Fibroblast of mammary gland (primary cell): ENCODE measurements around the gene GADL1.

Source experiments
- DNase-seq: peaks from one replicate; pipeline ENCODE4 v3.0.0-alpha.2; 2010; ENCODE audit warnings: low read depth
- H3K4me3 ChIP-seq: 2 replicates; pipeline ENCODE4 v1.5.1; 2011; ENCODE audit warnings: low read depth, mild to moderate bottlenecking, low read length, moderate library complexity; ENCODE audit not compliant: control insufficient read depth
- TF ChIP-seq, protein P1 (sequence below): conservative IDR thresholded peaks from 2 replicates; pipeline ENCODE4 v1.5.1; 2011; ENCODE audit warnings: low read depth, low read length, inconsistent platforms; ENCODE audit not compliant: control insufficient read depth, insufficient read depth

The GADL1 gene

DNA sequence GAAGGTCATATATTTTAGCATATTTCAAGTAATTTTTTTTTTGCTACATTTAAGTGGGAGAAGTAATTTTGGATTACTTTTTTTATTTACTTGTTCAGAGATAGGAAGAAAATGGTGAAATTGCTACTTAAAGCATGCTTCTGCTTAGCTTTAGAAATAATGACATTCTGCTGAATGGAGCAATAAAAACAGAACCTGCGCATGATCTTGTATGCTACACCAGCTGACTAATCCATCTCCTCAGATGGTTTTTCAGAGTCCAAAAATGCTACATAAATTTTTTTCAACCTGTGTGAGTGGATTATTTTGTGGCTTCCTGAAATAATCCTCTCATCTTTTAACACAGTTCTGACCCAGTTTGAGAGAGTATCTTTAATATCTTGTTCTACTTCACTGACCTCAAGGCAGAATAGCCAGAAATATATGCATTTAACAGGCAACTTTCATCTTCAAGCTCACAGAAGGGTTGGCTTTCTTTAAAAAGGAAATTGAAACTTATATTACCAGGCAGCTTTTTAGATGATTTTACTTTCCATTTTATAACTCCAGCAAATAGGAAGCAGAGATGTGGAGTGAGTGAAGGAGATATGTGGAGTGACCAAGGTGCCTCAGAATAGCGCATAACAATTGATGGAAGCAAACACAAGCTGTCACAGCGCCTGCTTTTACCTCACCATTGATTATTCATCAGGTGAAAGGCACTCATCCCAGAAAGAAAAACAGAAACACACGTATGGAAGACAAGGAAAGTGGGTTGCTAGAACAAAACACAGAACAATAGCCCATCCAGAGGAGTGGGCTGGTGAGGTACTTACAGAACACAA lies 151.5 kb downstream of the GADL1 start:
- TF ChIP-seq, protein P1, sequence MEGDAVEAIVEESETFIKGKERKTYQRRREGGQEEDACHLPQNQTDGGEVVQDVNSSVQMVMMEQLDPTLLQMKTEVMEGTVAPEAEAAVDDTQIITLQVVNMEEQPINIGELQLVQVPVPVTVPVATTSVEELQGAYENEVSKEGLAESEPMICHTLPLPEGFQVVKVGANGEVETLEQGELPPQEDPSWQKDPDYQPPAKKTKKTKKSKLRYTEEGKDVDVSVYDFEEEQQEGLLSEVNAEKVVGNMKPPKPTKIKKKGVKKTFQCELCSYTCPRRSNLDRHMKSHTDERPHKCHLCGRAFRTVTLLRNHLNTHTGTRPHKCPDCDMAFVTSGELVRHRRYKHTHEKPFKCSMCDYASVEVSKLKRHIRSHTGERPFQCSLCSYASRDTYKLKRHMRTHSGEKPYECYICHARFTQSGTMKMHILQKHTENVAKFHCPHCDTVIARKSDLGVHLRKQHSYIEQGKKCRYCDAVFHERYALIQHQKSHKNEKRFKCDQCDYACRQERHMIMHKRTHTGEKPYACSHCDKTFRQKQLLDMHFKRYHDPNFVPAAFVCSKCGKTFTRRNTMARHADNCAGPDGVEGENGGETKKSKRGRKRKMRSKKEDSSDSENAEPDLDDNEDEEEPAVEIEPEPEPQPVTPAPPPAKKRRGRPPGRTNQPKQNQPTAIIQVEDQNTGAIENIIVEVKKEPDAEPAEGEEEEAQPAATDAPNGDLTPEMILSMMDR: no peak
- no peak overlapping the region for H3K4me3 ChIP-seq
- no peak for DNase-seq

DNA sequence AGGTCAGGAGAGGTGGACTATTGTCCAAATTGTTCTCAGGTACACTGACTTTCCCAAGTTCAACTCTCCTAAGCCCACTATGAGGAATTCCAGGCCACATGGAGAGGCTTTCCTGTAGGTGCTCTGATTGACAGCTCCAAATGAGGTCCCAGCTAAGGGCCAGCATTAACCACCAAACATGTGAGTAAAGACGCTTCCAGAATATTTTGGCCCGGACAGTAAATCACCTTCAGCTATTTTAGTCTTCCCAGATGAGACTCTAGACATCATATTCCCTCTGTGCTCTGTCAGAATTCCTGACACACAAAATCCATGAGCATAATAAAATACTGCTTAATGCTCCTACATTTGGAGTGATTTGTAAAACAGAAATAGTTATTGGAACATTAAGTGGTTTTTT lies 152.6 kb downstream of the GADL1 start:
- TF ChIP-seq, protein P1: no peak
- DNase-seq: no peak
- H3K4me3 ChIP-seq: no peak overlapping the region

DNA sequence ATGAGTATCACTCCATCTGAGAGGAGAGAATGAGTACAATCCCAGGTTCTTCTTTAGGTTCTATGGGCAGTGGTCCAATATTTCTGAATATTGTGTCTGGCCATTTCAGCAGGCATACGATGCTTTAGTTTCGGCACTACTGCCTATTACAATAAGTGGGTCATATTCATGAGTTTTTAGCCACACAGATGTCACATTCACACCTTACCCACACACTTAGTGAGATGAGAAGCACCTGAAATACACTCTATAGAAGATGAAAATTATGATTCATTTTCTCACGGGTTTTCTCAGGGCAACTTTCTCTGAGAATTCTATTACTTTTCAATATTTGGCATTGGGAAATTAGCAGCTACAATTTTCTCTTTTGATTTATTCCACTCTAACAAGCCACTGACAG lies 155.9 kb downstream of the GADL1 start:
- TF ChIP-seq, protein P1: no peak
- no peak overlapping the region for H3K4me3 ChIP-seq
- no peak for DNase-seq

DNA sequence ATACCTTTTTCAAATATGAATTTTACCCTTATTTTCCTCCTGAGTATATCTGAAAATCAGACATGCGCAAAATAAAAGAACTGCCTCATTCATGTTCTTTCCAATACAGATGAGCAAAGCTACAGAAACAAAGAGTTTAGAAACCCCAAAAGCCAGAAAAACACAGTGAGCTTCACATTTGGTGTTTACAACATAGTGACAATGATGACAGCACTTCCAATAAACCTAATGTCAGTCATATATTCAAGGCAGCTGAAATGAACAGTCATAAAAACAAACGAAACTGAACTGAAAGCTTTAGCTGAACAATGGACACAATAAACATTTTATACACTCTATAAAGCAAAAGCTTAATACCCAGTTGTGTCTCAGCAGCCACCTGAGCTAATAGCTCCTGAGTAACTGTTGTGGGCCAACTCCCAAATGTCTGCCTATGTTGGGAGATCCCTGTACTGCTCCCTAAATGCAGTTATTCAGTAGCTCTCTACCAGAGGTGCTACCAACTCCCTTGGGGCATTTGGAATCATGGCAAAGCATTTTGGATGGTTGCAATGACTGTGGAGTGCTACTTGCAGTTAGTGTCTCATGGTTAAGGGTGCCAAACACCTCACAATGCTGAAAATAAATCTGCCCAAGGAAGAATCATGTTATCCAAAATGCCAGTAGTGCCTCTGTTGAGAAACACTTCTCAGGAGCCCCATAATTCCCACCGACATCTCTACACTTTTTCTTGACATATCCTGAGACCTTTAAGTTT lies 156.5 kb downstream of the GADL1 start:
- TF ChIP-seq, protein P1: no peak
- no peak overlapping the region for H3K4me3 ChIP-seq
- no peak for DNase-seq

DNA sequence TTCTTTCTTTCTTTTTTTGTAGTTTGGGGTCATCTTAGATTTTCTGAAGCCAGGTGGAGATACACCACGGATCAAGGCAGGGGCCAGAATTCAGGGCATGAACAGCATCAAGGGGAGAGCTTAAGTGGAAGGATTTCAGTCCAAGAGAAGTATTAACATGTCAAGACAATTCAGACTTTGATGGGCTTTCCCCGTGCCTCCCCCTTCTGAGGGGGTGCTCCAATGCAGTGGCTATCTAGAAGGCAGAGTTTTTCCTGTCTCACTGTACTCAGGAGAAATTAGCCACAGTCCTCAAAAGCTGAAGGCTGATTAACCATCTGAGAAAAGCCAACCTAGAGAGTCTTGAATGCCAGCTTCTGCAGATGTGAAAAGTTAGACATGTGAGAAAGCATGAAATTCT lies 160.8 kb downstream of the GADL1 start:
- DNase-seq: no peak
- no peak overlapping the region for H3K4me3 ChIP-seq
- TF ChIP-seq, protein P1: no peak

DNA sequence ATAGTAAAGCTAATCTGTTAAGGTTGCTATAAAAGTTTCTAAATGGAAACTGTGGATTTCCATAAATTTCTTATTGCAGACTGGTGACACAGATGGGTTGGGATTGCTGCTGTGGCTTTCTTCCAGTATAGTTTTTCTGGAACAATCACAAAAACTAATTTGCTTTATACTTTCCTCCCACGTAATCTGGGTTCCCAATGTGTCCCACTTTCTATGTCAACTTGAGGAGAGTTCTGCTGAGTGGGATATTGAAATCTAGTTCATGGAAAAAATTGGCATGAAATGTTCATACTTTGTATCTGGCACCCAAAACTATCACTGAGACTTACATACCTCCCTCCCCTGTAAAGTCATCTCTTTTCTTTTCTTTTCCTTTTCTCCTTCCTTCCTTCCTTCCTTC lies 161.3 kb downstream of the GADL1 start:
- TF ChIP-seq, protein P1: no peak
- no peak for DNase-seq
- H3K4me3 ChIP-seq: no peak overlapping the region

DNA sequence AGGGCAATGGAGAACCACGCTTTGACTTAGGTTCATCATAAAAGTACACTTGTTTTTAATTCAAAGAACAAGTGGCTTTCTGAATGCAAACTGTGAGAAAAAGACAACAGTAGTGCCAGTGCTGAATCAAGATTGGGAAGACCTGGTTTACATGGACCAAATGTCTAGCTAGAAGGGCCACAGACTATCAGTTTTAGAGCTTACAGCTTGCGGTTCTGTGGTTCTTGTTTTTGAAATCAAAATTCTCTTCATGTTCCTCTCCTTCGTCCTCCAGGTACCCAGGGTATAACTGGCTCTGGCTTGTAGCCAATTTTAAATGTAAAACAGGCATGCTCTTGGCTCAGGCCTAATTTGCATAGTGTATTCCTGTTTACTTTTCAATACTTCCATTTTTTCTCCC lies 163.5 kb downstream of the GADL1 start:
- H3K4me3 ChIP-seq: no peak overlapping the region
- TF ChIP-seq, protein P1: no peak
- DNase-seq: no peak
